ENCODE data around the gene RPL13.

Gene RPL13

GRCh38 chr16:89560378-89561141 is at the start of gene RPL13:
TSS of gene RPL13 (plus strand) at chr16:89560682. CDS start at chr16:89560960, 278 bp downstream.
- H3K4me3 ChIP-seq (ENCODE audit: low read length), result peak within 1 kb of the TSS; percentile 90
- DNase-seq (ENCODE audit: low read depth), result peak; percentile 84
- TF ChIP-seq CTCF (conservative IDR thresholded peaks at IDR 0.05; ENCODE audit: low read depth, low read length), result no peak

GRCh38 chr16:89511374-89511773 is 49.1 kb upstream of the RPL13 start:
- DNase-seq (ENCODE audit: low read depth), result no peak

GRCh38 chr16:89512453-89512852 is 48.0 kb upstream of the RPL13 start:
- no peak overlapping the region for H3K4me3 ChIP-seq (ENCODE audit: low read length)
- DNase-seq (ENCODE audit: low read depth), result no peak
- TF ChIP-seq CTCF (conservative IDR thresholded peaks at IDR 0.05; ENCODE audit: low read depth, low read length), result no peak

More at GRCh38 chr16:89511374-89511773, 49.1 kb upstream of the RPL13 start:
- no peak for TF ChIP-seq CTCF (conservative IDR thresholded peaks at IDR 0.05; ENCODE audit: low read depth, low read length)
- H3K4me3 ChIP-seq (ENCODE audit: low read length), result no peak overlapping the region

GRCh38 chr16:89517128-89517527 is 43.4 kb upstream of the RPL13 start:
- TF ChIP-seq CTCF (conservative IDR thresholded peaks at IDR 0.05; ENCODE audit: low read depth, low read length), result no peak
- DNase-seq (ENCODE audit: low read depth), result no peak

GRCh38 chr16:89519881-89520280 is 40.6 kb upstream of the RPL13 start:
- no peak overlapping the region for H3K4me3 ChIP-seq (ENCODE audit: low read length)
- no peak for TF ChIP-seq CTCF (conservative IDR thresholded peaks at IDR 0.05; ENCODE audit: low read depth, low read length)
- DNase-seq (ENCODE audit: low read depth), result no peak

More at GRCh38 chr16:89517128-89517527, 43.4 kb upstream of the RPL13 start:
- no peak overlapping the region for H3K4me3 ChIP-seq (ENCODE audit: low read length)

GRCh38 chr16:89522287-89522686 is 38.2 kb upstream of the RPL13 start:
- no peak for TF ChIP-seq CTCF (conservative IDR thresholded peaks at IDR 0.05; ENCODE audit: low read depth, low read length)
- H3K4me3 ChIP-seq (ENCODE audit: low read length), result no peak overlapping the region
- DNase-seq (ENCODE audit: low read depth), result no peak
